ENCODE measurements around the gene TTC12. TPM values are rescaled to one million over a fixed set of nuclear protein-coding genes. Genes with fewer than 3 reads are reported as not detected.

Gene TTC12
- total RNA-seq, 2 donors from 2014 or later = 22.3 to 134 TPM

DNA sequence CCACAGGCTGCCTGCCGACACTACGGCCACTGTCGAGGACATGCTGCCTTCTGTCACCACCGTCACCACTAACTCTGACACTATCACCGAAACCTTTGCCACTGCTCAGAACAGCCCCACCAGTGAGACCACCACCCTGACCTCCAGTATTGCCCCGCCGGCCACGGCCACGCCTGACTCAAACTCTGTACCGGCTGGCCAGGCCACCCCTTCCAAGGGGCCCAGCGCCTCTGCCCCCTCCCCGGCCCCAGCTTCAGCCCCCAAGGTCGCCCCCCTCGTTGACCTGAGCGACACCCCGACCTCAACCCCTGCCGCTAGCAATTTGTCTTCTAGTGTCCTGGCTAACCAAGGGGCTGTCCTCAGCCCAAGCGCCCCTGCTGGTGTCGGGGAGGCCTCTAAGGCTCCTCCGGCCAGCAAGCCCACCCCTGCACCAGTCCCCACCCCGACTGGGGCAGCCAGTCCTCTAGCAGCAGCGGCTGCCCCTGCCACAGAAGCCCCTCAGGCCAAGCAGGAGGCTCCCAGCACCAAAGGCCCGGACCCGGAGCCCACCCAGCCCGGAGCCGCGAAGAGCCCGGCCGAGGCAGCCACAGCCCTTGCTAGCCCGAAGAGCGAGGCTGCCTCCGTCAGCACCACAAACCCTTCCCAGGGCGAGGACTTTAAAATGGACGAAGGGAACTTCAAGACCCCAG is 41.3 kb upstream of the TTC12 start:
- DNase-seq (no peak), ATAC-seq (no peak)
- H3K36me3 ChIP-seq (replicated peaks in 1 of 2; ENCODE audit: insufficient read depth in 1 of 2, low read depth in 2 of 2) = no peaks in the 10 kb centered on the region
- no peak overlapping the region for H3K27ac ChIP-seq
- no peaks in the 10 kb centered on the region for H3K27me3 ChIP-seq
- WGBS, 2 donors = 70 to 78% methylated on average over 20 to 32 of the region's 34 CpGs
- intact Hi-C loops (cut with DNase I) = no loop called here
- TF ChIP-seq POLR2A (IDR thresholded peaks at IDR 0.05) (no peak), CTCF (IDR thresholded peaks at IDR 0.05) (no peak)
- no peak overlapping the region for H3K4me3 ChIP-seq
- no peaks in the 10 kb centered on the region for H3K4me1 ChIP-seq
- no peaks in the 10 kb centered on the region for H3K9me3 ChIP-seq

- Histone ChIP-seq H3K4me1 (no peaks in the 10 kb centered on the region), H3K4me3 (no peak overlapping the region), H3K9me3 (no peaks in the 10 kb centered on the region), H3K36me3 (replicated peaks in 1 of 2; ENCODE audit: insufficient read depth in 1 of 2, low read depth in 2 of 2) (no peaks in the 10 kb centered on the region), H3K27me3 (no peaks in the 10 kb centered on the region), H3K27ac (no peak overlapping the region)
- intact Hi-C loops (cut with DNase I) = no loop called here
- TF ChIP-seq CTCF (IDR thresholded peaks at IDR 0.05) (no peak), POLR2A (IDR thresholded peaks at IDR 0.05) (no peak)
- 79 to 94% methylated on average over 7 to 10 of the region's 10 CpGs for WGBS, 2 donors
- no peak for ATAC-seq
- no peak for DNase-seq
Observed at GRCh38 chr11:113273720-113274119, 40.7 kb upstream of the TTC12 start.

DNA sequence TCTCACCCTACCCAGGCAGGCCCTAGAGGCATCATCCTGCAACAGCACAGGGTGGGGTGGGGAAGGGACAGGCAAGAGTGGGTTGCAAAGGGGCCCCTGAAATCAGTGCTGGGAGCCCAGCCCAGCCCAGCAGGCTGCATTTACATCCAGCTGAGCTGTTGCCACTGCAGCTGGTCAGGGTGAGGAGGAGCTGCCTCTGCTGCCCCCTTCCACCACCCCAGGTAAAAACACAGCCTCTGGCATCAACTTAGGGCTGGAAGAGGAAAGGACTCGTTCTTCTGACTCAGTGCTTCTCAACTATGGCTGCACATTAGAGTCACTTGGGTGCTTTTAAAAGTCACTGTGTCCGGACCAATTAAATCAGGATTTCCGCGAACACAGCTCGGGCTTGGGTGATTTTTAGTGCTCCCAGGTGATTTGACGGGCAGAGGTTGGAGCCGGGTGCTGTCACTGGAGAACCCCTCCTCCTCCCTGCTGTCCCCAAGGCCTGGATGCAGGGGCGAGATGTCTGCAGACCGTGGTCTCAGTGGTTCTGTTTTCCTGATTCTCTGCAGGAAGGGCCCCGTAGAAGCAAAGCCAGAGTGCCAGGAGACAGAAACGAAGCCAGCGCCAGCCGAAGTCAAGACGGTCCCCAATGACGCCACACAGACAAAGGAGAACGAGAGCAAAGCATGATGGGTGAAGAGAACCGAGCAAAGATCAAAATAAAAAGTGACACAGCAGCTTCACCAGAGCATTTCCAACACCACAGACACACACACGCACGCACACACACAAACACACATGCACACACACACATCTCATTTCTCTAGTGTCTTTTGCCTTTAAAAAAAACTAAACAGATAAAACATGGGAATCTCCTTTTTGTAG is 39.4 kb upstream of the TTC12 start:
- no peaks in the 10 kb centered on the region for H3K4me1 ChIP-seq
- no peaks in the 10 kb centered on the region for H3K9me3 ChIP-seq
- 73 to 76% methylated on average over 19 of the region's 19 CpGs for WGBS, 2 donors
- no peaks in the 10 kb centered on the region for H3K36me3 ChIP-seq (replicated peaks in 1 of 2; ENCODE audit: insufficient read depth in 1 of 2, low read depth in 2 of 2)
- H3K27ac ChIP-seq = no peak overlapping the region
- intact Hi-C loops (cut with DNase I) = no loop called here
- DNase-seq (no peak), ATAC-seq (no peak)
- TF ChIP-seq CTCF (IDR thresholded peaks at IDR 0.05) (no peak), POLR2A (IDR thresholded peaks at IDR 0.05) (no peak)
- H3K27me3 ChIP-seq = no peaks in the 10 kb centered on the region
- H3K4me3 ChIP-seq = no peak overlapping the region

- DNase-seq (no peak), ATAC-seq (no peak)
- Histone ChIP-seq H3K27ac (no peak overlapping the region), H3K27me3 (no peaks in the 10 kb centered on the region), H3K4me3 (no peak overlapping the region), H3K36me3 (replicated peaks in 1 of 2; ENCODE audit: insufficient read depth in 1 of 2, low read depth in 2 of 2) (no peaks in the 10 kb centered on the region), H3K4me1 (no peaks in the 10 kb centered on the region), H3K9me3 (no peaks in the 10 kb centered on the region)
- 53% methylated on average over 7 of the region's 7 CpGs for WGBS, 2 donors
- TF ChIP-seq POLR2A (IDR thresholded peaks at IDR 0.05) (no peak), CTCF (IDR thresholded peaks at IDR 0.05) (no peak)
- intact Hi-C loops (cut with DNase I) = no loop called here
Observed at GRCh38 chr11:113275602-113276001, 38.8 kb upstream of the TTC12 start.

Measured in body of pancreas (tissue), 4 donors.